ENCODE data around the gene DSG4. TPM values are rescaled to one million over a fixed set of nuclear protein-coding genes. Genes with fewer than 3 reads are reported as not detected.

Gene DSG4
- total RNA-seq, 1 experiment from 2014 or later, result 0.07 TPM

- Histone ChIP-seq H3K4me3 (replicated peaks in 1 of 2; ENCODE audit: low read depth in 1 of 2, low read length in 2 of 2) (no peak overlapping the region), H3K27ac (ENCODE audit: low read depth, low read length) (no peak overlapping the region), H2AFZ (ENCODE audit: low read depth, low read length, poor library complexity, severe bottlenecking) (no peak overlapping the region), H3K9me2 (ENCODE audit: insufficient read depth) (no peaks in the 10 kb centered on the region), H3K79me2 (ENCODE audit: insufficient read depth, low read length) (no peaks in the 10 kb centered on the region), H3K9ac (ENCODE audit: low read length) (no peak overlapping the region), H4K20me1 (ENCODE audit: insufficient read depth) (no peaks in the 10 kb centered on the region), H3K27me3 (ENCODE audit: insufficient read depth, low read length) (no peaks in the 10 kb centered on the region), H3K36me3 (ENCODE audit: control insufficient read depth in 1 of 2, insufficient read depth in 2 of 2, low read length in 2 of 2) (no peaks in the 10 kb centered on the region), H3K9me3 (ENCODE audit: control insufficient read depth in 1 of 2, insufficient read depth in 1 of 2, low read depth in 1 of 2, low read length in 2 of 2) (no peaks in the 10 kb centered on the region), H3K4me2 (ENCODE audit: low read length) (no peak overlapping the region), H3K4me1 (ENCODE audit: control insufficient read depth in 1 of 2, insufficient read depth in 2 of 2, low read length in 2 of 2) (no peaks in the 10 kb centered on the region)
- ATAC-seq (no peak), DNase-seq (ENCODE audit: low read depth, low spot score) (no peak)
- no TSS peak for BruUV-seq (replicated peaks)
- intact Hi-C loops (cut with micrococcal nuclease), result no loop called here
- POLR2A ChIA-PET, result no interaction called here
- CTCF ChIA-PET, result no interaction called here
- TF ChIP-seq MAX (IDR thresholded peaks at IDR 0.05) (no peak), SIN3A (IDR thresholded peaks at IDR 0.05; ENCODE audit: low read depth) (no peak), TCF7L2 (IDR thresholded peaks at IDR 0.05; ENCODE audit: borderline replicate concordance, extremely low read depth, insufficient read depth, insufficient read length) (no peak), EZH2phosphoT487 (IDR thresholded peaks at IDR 0.05; ENCODE audit: borderline replicate concordance) (no peak), ELF1 (IDR thresholded peaks at IDR 0.05; ENCODE audit: borderline replicate concordance, low read depth) (no peak), ZNF274 (IDR thresholded peaks at IDR 0.05; ENCODE audit: low read depth, low read length) (no peak), CBX3 (IDR thresholded peaks at IDR 0.05; ENCODE audit: low read depth) (no peak), EZH2 (IDR thresholded peaks at IDR 0.05) (no peak), ZFX (IDR thresholded peaks at IDR 0.05) (no peak), POLR2A (IDR thresholded peaks at IDR 0.05; ENCODE audit: borderline replicate concordance, extremely low read depth, insufficient read depth, insufficient read length) (no peak), RAD21 (IDR thresholded peaks at IDR 0.05; ENCODE audit: low read depth) (no peak), CEBPB (IDR thresholded peaks at IDR 0.05; ENCODE audit: low read depth) (no peak), FOSL1 (IDR thresholded peaks at IDR 0.05; ENCODE audit: low read depth) (no peak), POLR2AphosphoS5 (IDR thresholded peaks at IDR 0.05; ENCODE audit: low read depth, low read length) (no peak), SP1 (IDR thresholded peaks at IDR 0.05; ENCODE audit: low read depth) (no peak)
- TF ChIP-seq, protein P1, sequence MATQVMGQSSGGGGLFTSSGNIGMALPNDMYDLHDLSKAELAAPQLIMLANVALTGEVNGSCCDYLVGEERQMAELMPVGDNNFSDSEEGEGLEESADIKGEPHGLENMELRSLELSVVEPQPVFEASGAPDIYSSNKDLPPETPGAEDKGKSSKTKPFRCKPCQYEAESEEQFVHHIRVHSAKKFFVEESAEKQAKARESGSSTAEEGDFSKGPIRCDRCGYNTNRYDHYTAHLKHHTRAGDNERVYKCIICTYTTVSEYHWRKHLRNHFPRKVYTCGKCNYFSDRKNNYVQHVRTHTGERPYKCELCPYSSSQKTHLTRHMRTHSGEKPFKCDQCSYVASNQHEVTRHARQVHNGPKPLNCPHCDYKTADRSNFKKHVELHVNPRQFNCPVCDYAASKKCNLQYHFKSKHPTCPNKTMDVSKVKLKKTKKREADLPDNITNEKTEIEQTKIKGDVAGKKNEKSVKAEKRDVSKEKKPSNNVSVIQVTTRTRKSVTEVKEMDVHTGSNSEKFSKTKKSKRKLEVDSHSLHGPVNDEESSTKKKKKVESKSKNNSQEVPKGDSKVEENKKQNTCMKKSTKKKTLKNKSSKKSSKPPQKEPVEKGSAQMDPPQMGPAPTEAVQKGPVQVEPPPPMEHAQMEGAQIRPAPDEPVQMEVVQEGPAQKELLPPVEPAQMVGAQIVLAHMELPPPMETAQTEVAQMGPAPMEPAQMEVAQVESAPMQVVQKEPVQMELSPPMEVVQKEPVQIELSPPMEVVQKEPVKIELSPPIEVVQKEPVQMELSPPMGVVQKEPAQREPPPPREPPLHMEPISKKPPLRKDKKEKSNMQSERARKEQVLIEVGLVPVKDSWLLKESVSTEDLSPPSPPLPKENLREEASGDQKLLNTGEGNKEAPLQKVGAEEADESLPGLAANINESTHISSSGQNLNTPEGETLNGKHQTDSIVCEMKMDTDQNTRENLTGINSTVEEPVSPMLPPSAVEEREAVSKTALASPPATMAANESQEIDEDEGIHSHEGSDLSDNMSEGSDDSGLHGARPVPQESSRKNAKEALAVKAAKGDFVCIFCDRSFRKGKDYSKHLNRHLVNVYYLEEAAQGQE (IDR thresholded peaks at IDR 0.05; ENCODE audit: low read depth), result no peak
- TF ChIP-seq, protein P2, sequence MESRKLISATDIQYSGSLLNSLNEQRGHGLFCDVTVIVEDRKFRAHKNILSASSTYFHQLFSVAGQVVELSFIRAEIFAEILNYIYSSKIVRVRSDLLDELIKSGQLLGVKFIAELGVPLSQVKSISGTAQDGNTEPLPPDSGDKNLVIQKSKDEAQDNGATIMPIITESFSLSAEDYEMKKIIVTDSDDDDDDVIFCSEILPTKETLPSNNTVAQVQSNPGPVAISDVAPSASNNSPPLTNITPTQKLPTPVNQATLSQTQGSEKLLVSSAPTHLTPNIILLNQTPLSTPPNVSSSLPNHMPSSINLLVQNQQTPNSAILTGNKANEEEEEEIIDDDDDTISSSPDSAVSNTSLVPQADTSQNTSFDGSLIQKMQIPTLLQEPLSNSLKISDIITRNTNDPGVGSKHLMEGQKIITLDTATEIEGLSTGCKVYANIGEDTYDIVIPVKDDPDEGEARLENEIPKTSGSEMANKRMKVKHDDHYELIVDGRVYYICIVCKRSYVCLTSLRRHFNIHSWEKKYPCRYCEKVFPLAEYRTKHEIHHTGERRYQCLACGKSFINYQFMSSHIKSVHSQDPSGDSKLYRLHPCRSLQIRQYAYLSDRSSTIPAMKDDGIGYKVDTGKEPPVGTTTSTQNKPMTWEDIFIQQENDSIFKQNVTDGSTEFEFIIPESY (IDR thresholded peaks at IDR 0.05; ENCODE audit: extremely low read depth, insufficient replicate concordance, low read length), result no peak
- TF ChIP-seq, protein P3, sequence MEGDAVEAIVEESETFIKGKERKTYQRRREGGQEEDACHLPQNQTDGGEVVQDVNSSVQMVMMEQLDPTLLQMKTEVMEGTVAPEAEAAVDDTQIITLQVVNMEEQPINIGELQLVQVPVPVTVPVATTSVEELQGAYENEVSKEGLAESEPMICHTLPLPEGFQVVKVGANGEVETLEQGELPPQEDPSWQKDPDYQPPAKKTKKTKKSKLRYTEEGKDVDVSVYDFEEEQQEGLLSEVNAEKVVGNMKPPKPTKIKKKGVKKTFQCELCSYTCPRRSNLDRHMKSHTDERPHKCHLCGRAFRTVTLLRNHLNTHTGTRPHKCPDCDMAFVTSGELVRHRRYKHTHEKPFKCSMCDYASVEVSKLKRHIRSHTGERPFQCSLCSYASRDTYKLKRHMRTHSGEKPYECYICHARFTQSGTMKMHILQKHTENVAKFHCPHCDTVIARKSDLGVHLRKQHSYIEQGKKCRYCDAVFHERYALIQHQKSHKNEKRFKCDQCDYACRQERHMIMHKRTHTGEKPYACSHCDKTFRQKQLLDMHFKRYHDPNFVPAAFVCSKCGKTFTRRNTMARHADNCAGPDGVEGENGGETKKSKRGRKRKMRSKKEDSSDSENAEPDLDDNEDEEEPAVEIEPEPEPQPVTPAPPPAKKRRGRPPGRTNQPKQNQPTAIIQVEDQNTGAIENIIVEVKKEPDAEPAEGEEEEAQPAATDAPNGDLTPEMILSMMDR (IDR thresholded peaks at IDR 0.05 in 2 of 3, conservative IDR thresholded peaks at IDR 0.05 in 1 of 3; ENCODE audit: borderline replicate concordance in 1 of 3, insufficient read depth in 1 of 3, low read depth in 2 of 3, low read length in 2 of 3), result no peak
- TF ChIP-seq, protein P4, sequence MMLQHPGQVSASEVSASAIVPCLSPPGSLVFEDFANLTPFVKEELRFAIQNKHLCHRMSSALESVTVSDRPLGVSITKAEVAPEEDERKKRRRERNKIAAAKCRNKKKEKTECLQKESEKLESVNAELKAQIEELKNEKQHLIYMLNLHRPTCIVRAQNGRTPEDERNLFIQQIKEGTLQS (IDR thresholded peaks at IDR 0.05), result no peak
- RAD21 ChIA-PET (ENCODE audit: low non-redundant PET in 1 of 2, low total read pairs in 2 of 2, uncharacterized antibody in 2 of 2, unreplicated experiment in 2 of 2), result no interaction called here
These were observed 67.6 kb downstream of the DSG4 start for GRCh38 chr18:31444142-31444541.
